GM12878 (cell line): ENCODE measurements around the gene BCL2. TPM values are rescaled to one million over a fixed set of nuclear protein-coding genes. Genes with fewer than 3 reads are reported as not detected.

Experiments used
- ATAC-seq: fragments of 200-7000 bp; cut with Tn5 transposase; 3 replicates; pipeline ENCODE4 v1.9.1; 2020; ENCODE audit warnings: mild to moderate bottlenecking, moderate library complexity
- BruUV-seq: library from RNA; stranded (reverse); fragments of 400-500 nt; replicated peaks from 2 replicates; lab custom pipeline; 2021; lab: Mats Ljungman, UMichigan
- CTCF ChIA-PET: fragments of 300-600 bp; sonication (Branson Sonifier 250); formaldehyde crosslinking; extraction: SDS; loops from one replicate; lab custom pipeline; 2021; ENCODE audit warnings: inconsistent platforms; lab: Yijun Ruan, JAX
- POLR2A ChIA-PET: fragments of 350-600 bp; formaldehyde crosslinking; extraction: SDS; loops from one replicate; lab custom pipeline; 2021; ENCODE audit warnings: inconsistent platforms; lab: Charles Lee
- RAD21 ChIA-PET: fragments of 300-600 bp; sonication (Branson Sonifier 250); formaldehyde crosslinking; loops from one replicate; lab custom pipeline; 2023; ENCODE audit warnings: antibody characterized with exemption; ENCODE audit not compliant: unreplicated experiment; lab: Charles Lee
- SMC1A ChIA-PET: fragments of 300-600 bp; sonication (Branson Sonifier 250); formaldehyde crosslinking; loops from one replicate; lab custom pipeline; 2023; ENCODE audit not compliant: unreplicated experiment, uncharacterized antibody; lab: Charles Lee
- DNase-seq: peaks from one replicate; pipeline ENCODE4 v3.0.0-alpha.2; 2011; ENCODE audit warnings: low read depth, low spot score
- FAIRE-seq: peaks from 3 replicates; lab custom pipeline; 2011; peaks lifted over from hg19 to GRCh38; lab: Jason Lieb, UNC
- H2AFZ ChIP-seq: 2 replicates; pipeline ENCODE4 v1.6.0; 2011; ENCODE audit warnings: low read depth, low read length, control low read depth; ENCODE audit not compliant: control insufficient read depth
- H3K27ac ChIP-seq: 2 replicates; pipeline ENCODE4 v1.5.1; 2011; ENCODE audit warnings: control low read depth; ENCODE audit not compliant: control insufficient read depth, insufficient read depth
- H3K27me3 ChIP-seq, 2 experiments: replicated peaks in 1 of 2; 2 replicates each; pipeline versions ENCODE4 v1.6.0 to v1.6.1; 2011; ENCODE audit warnings: low read length in 1 of 2; ENCODE audit not compliant: control insufficient read depth in 2 of 2, insufficient read depth in 2 of 2
- H3K36me3 ChIP-seq, 2 experiments: 2 replicates each; pipeline ENCODE4 v1.5.1; 2011; ENCODE audit warnings: low read length in 1 of 2; ENCODE audit not compliant: control insufficient read depth in 2 of 2, insufficient read depth in 2 of 2
- H3K4me1 ChIP-seq: 2 replicates; pipeline ENCODE4 v1.6.1; 2011; ENCODE audit warnings: mild to moderate bottlenecking, low read length, moderate library complexity, mixed read lengths; ENCODE audit not compliant: control insufficient read depth, insufficient read depth
- H3K4me2 ChIP-seq: 2 replicates; pipeline ENCODE4 v1.6.0; 2011; ENCODE audit warnings: control low read depth; ENCODE audit not compliant: control insufficient read depth, insufficient read depth
- H3K4me3 ChIP-seq: fragments of 200-600 bp; sonication (generic); 2 replicates; pipeline ENCODE4 v1.5.1; 2016
- H3K79me2 ChIP-seq: 2 replicates; pipeline ENCODE4 v1.6.0; 2011; ENCODE audit warnings: low read length; ENCODE audit not compliant: control insufficient read depth, insufficient read depth
- H3K9ac ChIP-seq: 2 replicates; pipeline ENCODE4 v1.8.0; 2011; ENCODE audit warnings: low read length, control low read depth, mixed read lengths; ENCODE audit not compliant: control insufficient read depth, insufficient read depth
- H3K9me3 ChIP-seq: replicated peaks from 3 replicates; pipeline ENCODE4 v1.5.1; 2011; ENCODE audit warnings: mild to moderate bottlenecking, low read length; ENCODE audit not compliant: control insufficient read depth, insufficient read depth
- H4K20me1 ChIP-seq: 2 replicates; pipeline ENCODE4 v1.6.0; 2011; ENCODE audit not compliant: control insufficient read depth, insufficient read depth
- BRCA1 ChIP-seq: IDR thresholded peaks from 2 replicates; pipeline ENCODE4 v1.6.1; 2011; ENCODE audit warnings: low read depth, low read length, improper control_type of control experiment
- CREB1 ChIP-seq: IDR thresholded peaks from 2 replicates; pipeline ENCODE4 v1.6.1; 2012; ENCODE audit warnings: low read depth, mild to moderate bottlenecking, inconsistent platforms
- E2F4 ChIP-seq: IDR thresholded peaks from 2 replicates; pipeline ENCODE4 v1.6.1; 2012; ENCODE audit warnings: low read depth, low read length, improper control_type of control experiment
- E4F1 ChIP-seq: fragments of 450-650 bp; IDR thresholded peaks from 2 replicates; pipeline ENCODE4 v1.6.1; 2018; ENCODE audit warnings: borderline replicate concordance, mild to moderate bottlenecking; ENCODE audit not compliant: partially characterized antibody
- ELK1 ChIP-seq: IDR thresholded peaks from 2 replicates; pipeline ENCODE4 v1.6.1; 2012; ENCODE audit warnings: low read depth, low read length, improper control_type of control experiment
- HDAC2 ChIP-seq: fragments of 200-600 bp; sonication (generic); IDR thresholded peaks from 2 replicates; pipeline ENCODE4 v1.6.1; 2017
- JUND ChIP-seq: IDR thresholded peaks from 2 replicates; pipeline ENCODE4 v1.6.1; 2012; ENCODE audit warnings: low read depth, mild to moderate bottlenecking, low read length, improper control_type of control experiment, moderate library complexity
- KAT2A ChIP-seq: conservative IDR thresholded peaks from 2 replicates; pipeline ENCODE4 v1.6.1; 2011; ENCODE audit warnings: low read depth, low read length; ENCODE audit not compliant: control insufficient read depth
- MAX ChIP-seq: IDR thresholded peaks from 2 replicates; pipeline ENCODE4 v1.6.1; 2012; ENCODE audit warnings: low read depth, low read length, improper control_type of control experiment
- PAX8 ChIP-seq: fragments of 450-650 bp; IDR thresholded peaks from 2 replicates; pipeline ENCODE4 v1.6.1; 2017; ENCODE audit warnings: mild to moderate bottlenecking, moderate library complexity
- USF1 ChIP-seq: IDR thresholded peaks from 2 replicates; pipeline ENCODE4 v1.6.1; 2011; ENCODE audit warnings: borderline replicate concordance, low read depth, mild to moderate bottlenecking, moderate library complexity, mixed read lengths, low read length; ENCODE audit not compliant: insufficient read depth; ENCODE audit errors: extremely low read length
- ZBTB33 ChIP-seq: fragments of 450-650 bp; IDR thresholded peaks from 2 replicates; pipeline ENCODE4 v1.6.1; 2017; ENCODE audit warnings: mild to moderate bottlenecking
- WGBS: methylation state at CpG from one replicate; pipeline ENCODE4 v1.1.6; 2016; ENCODE audit warnings: low lambda C conversion rate; ENCODE audit not compliant: insufficient replicate concordance, insufficient coverage; ENCODE audit errors: missing lambda C conversion rate; 5-methylcytosine and 5-hydroxymethylcytosine counted together
- in situ Hi-C: fragments of 300-500 bp; cut with MboI; formaldehyde crosslinking; loops from 9 replicates; pipeline ENCODE4 v1.14.3; 2018; ENCODE audit warnings: mixed read lengths
- intact Hi-C: fragments of 100-400 bp; cut with micrococcal nuclease; formaldehyde crosslinking; loops from one replicate; pipeline ENCODE4 v1.14.2; 2022; ENCODE audit not compliant: unreplicated experiment
- polyA plus RNA-seq, 11 experiments: library from polyadenylated mRNA; depleted of rRNA in 4 of 11; unstranded in 6 of 11; stranded (reverse) in 5 of 11; fragments of >200 nt; fragmentation: Nextera tagmentation in 4 of 11; fragmentation: Illumina TruSeq in 1 of 11; extraction: Ambion mirVana in 4 of 11; extraction: Trizol in 1 of 11; gene quantifications; 1 replicate in 1 of 11; 2 replicates in 10 of 11; pipeline versions ENCODE4 v1.2.1 to v1.2.3, GENCODE V29; 2011 to 2016; ENCODE audit warnings: inconsistent platforms in 2 of 11, missing spikeins in 2 of 11, low read depth in 1 of 11
- total RNA-seq, 4 experiments: library from RNA; depleted of rRNA in 3 of 4; stranded (reverse); fragments of >200 nt in 3 of 4; fragmentation: Illumina TruSeq in 1 of 4; extraction: Trizol in 1 of 4; gene quantifications; 2 replicates each; pipeline versions ENCODE4 v1.2.1 to v1.2.3, GENCODE V29; 2013 to 2021

BCL2 gene
- total and polyA plus RNA-seq, 10 of the 15 experiments (the other 5 are each of a cell fraction or from before 2014, with no cell fraction given) = 4.1 to 47.8 (median 19.3) TPM

- no peak overlapping the region; the same call in 1 of the 2 replicates for H3K4me3 ChIP-seq
- intact Hi-C loops = no loop called here
- H3K79me2 ChIP-seq = peaks cover 96% of the 10 kb centered on the region
- peaks cover 62% of the 10 kb centered on the region for H3K4me1 ChIP-seq
- CTCF ChIA-PET = interaction anchor here (1.9 to 2.1 kb wide), 3 partner anchors 9 to 266 kb away, joined by 5 to 13 read pairs (median 6); no protein-coding TSS in a partner anchor
- no peak for ATAC-seq
- SMC1A ChIA-PET = interaction anchor here (1.1 to 3.2 kb wide), 14 partner anchors 9 to 151 kb away, joined by 3 to 14 read pairs (median 6); no protein-coding TSS in a partner anchor
- BruUV-seq = no TSS peak
- in situ Hi-C loops = no loop called here
- no peaks in the 10 kb centered on the region; the same call in 2 of the 3 replicates for H3K9me3 ChIP-seq
- peak overlapping the region; percentile 73 for H3K27ac ChIP-seq
- peak overlapping the region; percentile 41; the same call in 1 of the 2 replicates for H3K4me2 ChIP-seq
- DNase-seq = no peak
- peaks cover 1 to 20% of the 10 kb centered on the region in 2 experiments for H3K36me3 ChIP-seq
- TF ChIP-seq PAX8 (no peak), JUND (no peak), ELK1 (no peak), ZBTB33 (no peak), E4F1 (no peak), MAX (no peak), HDAC2 (no peak), BRCA1 (no peak), E2F4 (no peak), CREB1 (no peak), KAT2A (no peak), USF1 (no peak)
- TF ChIP-seq, all 136 proteins: peak for 0
- no peak for FAIRE-seq
- Histone ChIP-seq H3K27me3 (no peaks in the 10 kb centered on the region), H2AFZ (peak overlapping the region; percentile 17), H3K9ac (no peak overlapping the region), H4K20me1 (no peaks in the 10 kb centered on the region)
- ChIA-PET RAD21 (interaction anchor here (1.0 to 1.5 kb wide), 3 partner anchors 24 to 34 kb away, joined by 3 to 6 read pairs (median 3); no protein-coding TSS in a partner anchor), POLR2A (interaction anchor here (1.0 to 1.6 kb wide), 3 partner anchors 17 to 91 kb away, joined by 4 to 7 read pairs (median 6); no protein-coding TSS in a partner anchor)
- 78% methylated on average over 16 of the region's 16 CpGs for WGBS
Observed at GRCh38 chr18:63283305-63284094, 36.1 kb downstream of the BCL2 start.
